D721Med (cell line): ENCODE measurements around the gene TRIM50.
"Not testable (repeated sequence)": the region's sequence is repeated elsewhere in the genome, so short reads cannot be mapped to it uniquely, and the experiment has no call there.

Experiments
- DNase-seq: peaks from one replicate; pipeline ENCODE4 v3.0.0; 2011; ENCODE audit warnings: low spot score; ENCODE audit not compliant: insufficient read length
- FAIRE-seq: peaks from 2 replicates; lab custom pipeline; 2011; peaks lifted over from hg19 to GRCh38; lab: Jason Lieb, UNC
- CTCF ChIP-seq: IDR thresholded peaks from 2 replicates; pipeline ENCODE4 v1.5.1; 2012; ENCODE audit warnings: mild to moderate bottlenecking, control low read depth; ENCODE audit not compliant: insufficient read depth; ENCODE audit errors: missing control alignments

Gene TRIM50

GRCh38 chr7:73327922-73328321, at the start of gene TRIM50, which contains the start of gene FKBP6:
Gene TRIM50 (minus strand): TSS chr7:73328082. CDS start chr7:73324787, 3,295 bp downstream.
Gene FKBP6 (plus strand): TSS chr7:73328161. CDS start chr7:73328429, 268 bp downstream.
- DNase-seq, FAIRE-seq: not testable (repeated sequence)

- TF ChIP-seq CTCF: no peak
- DNase-seq (no peak), FAIRE-seq (no peak)
Observed at GRCh38 chr7:73376671-73377412, 49.0 kb upstream of the TRIM50 start.

GRCh38 chr7:73376262-73376661, 48.4 kb upstream of the TRIM50 start:
- DNase-seq, FAIRE-seq: not testable (repeated sequence)

GRCh38 chr7:73373741-73374140, 45.9 kb upstream of the TRIM50 start:
- FAIRE-seq: no peak
- TF ChIP-seq CTCF: no peak

GRCh38 chr7:73369622-73370021, 41.7 kb upstream of the TRIM50 start:
- DNase-seq (no peak), FAIRE-seq (no peak)
- no peak for TF ChIP-seq CTCF

More at GRCh38 chr7:73373741-73374140, 45.9 kb upstream of the TRIM50 start:
- DNase-seq: no peak

GRCh38 chr7:73369009-73369408, 41.1 kb upstream of the TRIM50 start:
- FAIRE-seq: no peak
- TF ChIP-seq CTCF: no peak
- DNase-seq: no peak

- no peak for DNase-seq
- no peak for TF ChIP-seq CTCF
- no peak for FAIRE-seq
Observed at GRCh38 chr7:73366990-73367389, 39.1 kb upstream of the TRIM50 start.

- no peak for DNase-seq
- FAIRE-seq: no peak
- no peak for TF ChIP-seq CTCF
Observed at GRCh38 chr7:73366127-73366526, 38.2 kb upstream of the TRIM50 start.
